Measurements from ENCODE around the gene CMTM7.

DNA sequence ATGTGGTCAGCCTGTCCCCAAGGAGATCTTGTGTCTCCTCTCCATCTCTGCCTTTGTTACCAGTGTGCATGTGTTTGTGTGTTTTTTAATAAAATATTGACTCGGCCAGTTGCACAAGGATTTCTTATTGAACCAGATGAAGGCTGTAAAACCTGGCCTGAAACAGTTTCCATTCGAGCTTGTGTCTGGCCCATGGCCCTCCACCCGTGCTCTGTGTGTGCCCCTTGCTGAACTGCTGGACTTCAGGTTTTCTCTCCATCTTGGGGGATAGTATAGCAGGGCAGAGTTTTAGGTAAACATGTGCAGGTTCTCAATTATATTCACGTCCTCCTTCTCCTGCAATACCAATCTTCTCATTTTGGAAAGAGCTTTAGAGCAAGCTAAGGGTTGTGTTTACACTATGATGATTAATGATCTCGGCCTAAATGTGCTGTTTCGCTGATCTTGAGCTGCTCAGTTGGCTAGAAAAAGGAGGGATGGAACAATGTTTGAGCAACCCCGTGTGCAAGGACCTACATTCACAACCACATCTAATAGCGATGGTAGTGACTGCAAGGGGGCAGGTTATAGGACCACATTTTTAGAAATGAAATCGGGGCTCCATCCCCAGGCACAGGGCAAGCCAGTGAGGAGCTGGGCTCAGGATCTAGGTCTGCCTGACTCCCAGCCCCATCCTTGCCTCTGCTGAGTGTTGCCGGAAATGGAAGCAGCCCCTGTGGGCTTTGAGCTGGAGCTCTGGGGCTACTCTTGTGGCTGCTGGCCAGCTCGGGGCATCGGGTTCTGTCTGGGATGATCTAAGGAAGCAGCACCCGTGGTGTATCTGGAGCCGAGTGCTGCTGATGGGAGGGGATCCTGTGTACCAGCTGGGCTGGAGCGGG, 63.3 kb downstream of the CMTM7 start:
- TF ChIP-seq, protein P1, sequence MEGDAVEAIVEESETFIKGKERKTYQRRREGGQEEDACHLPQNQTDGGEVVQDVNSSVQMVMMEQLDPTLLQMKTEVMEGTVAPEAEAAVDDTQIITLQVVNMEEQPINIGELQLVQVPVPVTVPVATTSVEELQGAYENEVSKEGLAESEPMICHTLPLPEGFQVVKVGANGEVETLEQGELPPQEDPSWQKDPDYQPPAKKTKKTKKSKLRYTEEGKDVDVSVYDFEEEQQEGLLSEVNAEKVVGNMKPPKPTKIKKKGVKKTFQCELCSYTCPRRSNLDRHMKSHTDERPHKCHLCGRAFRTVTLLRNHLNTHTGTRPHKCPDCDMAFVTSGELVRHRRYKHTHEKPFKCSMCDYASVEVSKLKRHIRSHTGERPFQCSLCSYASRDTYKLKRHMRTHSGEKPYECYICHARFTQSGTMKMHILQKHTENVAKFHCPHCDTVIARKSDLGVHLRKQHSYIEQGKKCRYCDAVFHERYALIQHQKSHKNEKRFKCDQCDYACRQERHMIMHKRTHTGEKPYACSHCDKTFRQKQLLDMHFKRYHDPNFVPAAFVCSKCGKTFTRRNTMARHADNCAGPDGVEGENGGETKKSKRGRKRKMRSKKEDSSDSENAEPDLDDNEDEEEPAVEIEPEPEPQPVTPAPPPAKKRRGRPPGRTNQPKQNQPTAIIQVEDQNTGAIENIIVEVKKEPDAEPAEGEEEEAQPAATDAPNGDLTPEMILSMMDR (IDR thresholded peaks at IDR 0.05), result no peak
- no peak for TF ChIP-seq TEAD4 (IDR thresholded peaks at IDR 0.05; ENCODE audit: borderline replicate concordance, insufficient read depth)
- no peak for TF ChIP-seq USF2 (IDR thresholded peaks at IDR 0.05; ENCODE audit: borderline replicate concordance, low read depth, low read length)
- no peak for TF ChIP-seq CHD2 (IDR thresholded peaks at IDR 0.05; ENCODE audit: low read length, partially characterized antibody)
- no peak for TF ChIP-seq MXI1 (IDR thresholded peaks at IDR 0.05; ENCODE audit: low read depth, low read length)
- TF ChIP-seq MEF2A (IDR thresholded peaks at IDR 0.05; ENCODE audit: borderline replicate concordance, low read depth), result no peak
- no peak for TF ChIP-seq POLR2AphosphoS5 (IDR thresholded peaks at IDR 0.05; ENCODE audit: low read depth, low read length)
- TF ChIP-seq RAD21 (IDR thresholded peaks at IDR 0.05; ENCODE audit: low read length), result no peak
- no peak for TF ChIP-seq IRF3 (IDR thresholded peaks at IDR 0.05; ENCODE audit: low read depth, low read length)
- no peak for TF ChIP-seq USF1 (IDR thresholded peaks at IDR 0.05; ENCODE audit: borderline replicate concordance, low read depth)
- TF ChIP-seq MAX (IDR thresholded peaks at IDR 0.05; ENCODE audit: low read depth), result no peak
- TF ChIP-seq EZH2phosphoT487 (IDR thresholded peaks at IDR 0.05; ENCODE audit: borderline replicate concordance, low read depth), result no peak

Measured in SK-N-SH (cell line).